Left renal pelvis (tissue), 4 donors: ENCODE results near the gene CERT1. TPM values are rescaled to one million over a fixed set of nuclear protein-coding genes. Genes with fewer than 3 reads are reported as not detected.
"Not testable (repeated sequence)": the region's sequence is repeated elsewhere in the genome, so short reads cannot be mapped to it uniquely, and the experiment has no call there.

Experiments used
- DNase-seq, 4 donors: peaks; one replicate each; pipeline ENCODE4 v3.0.0-alpha.2; 2013; ENCODE audit warnings: low read depth in 4 of 4, low spot score in 3 of 4
- polyA plus RNA-seq, 4 donors: library from polyadenylated mRNA; unstranded; fragments of 120-200 nt; gene quantifications; one replicate each; pipeline ENCODE4 v1.2.1, GENCODE V29; 2013; ENCODE audit not compliant: insufficient read length in 4 of 4

Gene CERT1
- polyA plus RNA-seq: 10 to 100 TPM; 53.7 to 67.8 (median 62.3) TPM

GRCh38 chr5:75511435-75512382 lies at the start of gene CERT1, which contains the start of gene POLK:
CERT1 (minus strand) TSS chr5:75511629; CDS start chr5:75511207, 422 bp downstream.
POLK (plus strand) TSS chr5:75511891.
- DNase-seq: peak; percentile 95 to 98 (median 97)

GRCh38 chr5:75560655-75561054 lies 49.2 kb upstream of the CERT1 start:
- DNase-seq: not testable (repeated sequence)

GRCh38 chr5:75558981-75559632 lies 47.7 kb upstream of the CERT1 start:
- no peak for DNase-seq

- DNase-seq: no peak
Measured at GRCh38 chr5:75558221-75558620, 46.8 kb upstream of the CERT1 start.

GRCh38 chr5:75553358-75553757 lies 41.9 kb upstream of the CERT1 start:
- no peak for DNase-seq

- DNase-seq: no peak
Measured at GRCh38 chr5:75552764-75553163, 41.3 kb upstream of the CERT1 start.

GRCh38 chr5:75551471-75551870 lies 40.0 kb upstream of the CERT1 start:
- DNase-seq: no peak

- no peak for DNase-seq
Measured at GRCh38 chr5:75550597-75550996, 39.2 kb upstream of the CERT1 start.

GRCh38 chr5:75547812-75548211 lies 36.4 kb upstream of the CERT1 start:
- no peak for DNase-seq

GRCh38 chr5:75546830-75547229 lies 35.4 kb upstream of the CERT1 start:
- no peak for DNase-seq

- no peak for DNase-seq
Measured at GRCh38 chr5:75545131-75545530, 33.7 kb upstream of the CERT1 start.

GRCh38 chr5:75538211-75538610 lies 26.8 kb upstream of the CERT1 start:
- DNase-seq: no peak

GRCh38 chr5:75536694-75537360 lies 25.4 kb upstream of the CERT1 start:
- no peak for DNase-seq

- DNase-seq: no peak
Measured at GRCh38 chr5:75536147-75536546, 24.7 kb upstream of the CERT1 start.

GRCh38 chr5:75534734-75535133 lies 23.3 kb upstream of the CERT1 start:
- DNase-seq: no peak

GRCh38 chr5:75533716-75534115 lies 22.3 kb upstream of the CERT1 start:
- not testable (repeated sequence) for DNase-seq

GRCh38 chr5:75532190-75532589 lies 20.8 kb upstream of the CERT1 start:
- no peak for DNase-seq

GRCh38 chr5:75529185-75529584 lies 17.8 kb upstream of the CERT1 start:
- DNase-seq: no peak

GRCh38 chr5:75526070-75526469 lies 14.6 kb upstream of the CERT1 start:
- no peak for DNase-seq

GRCh38 chr5:75525344-75525743 lies 13.9 kb upstream of the CERT1 start:
- no peak for DNase-seq

- DNase-seq: no peak
Measured at GRCh38 chr5:75524591-75524990, 13.2 kb upstream of the CERT1 start.
